OCI-LY3 (cell line): ENCODE results near the gene MRGPRE.

Experiments used
- CTCF ChIP-seq: fragments of 200-600, 300-600 bp; sonication (generic); IDR thresholded peaks from 2 replicates; pipeline ENCODE4 v1.5.1; 2014; ENCODE audit warnings: antibody characterized with exemption, low read length, low read depth
- EZH2phosphoT487 ChIP-seq: fragments of 200-600 bp; shearing (Covaris generic); IDR thresholded peaks from 2 replicates; pipeline ENCODE4 v1.6.1; 2018; ENCODE audit warnings: antibody characterized with exemption, mixed run types, low read depth

GRCh38 chr11:3226846-3227567, 5.2 kb downstream of the MRGPRE start:
- no peak for TF ChIP-seq CTCF
- TF ChIP-seq EZH2phosphoT487 = no peak
